TTC549 (cell line): ENCODE results near the gene RAPGEF1.

Experiments
- FAIRE-seq: peaks from 2 replicates; lab custom pipeline; 2012; peaks lifted over from hg19 to GRCh38; lab: Jason Lieb, UNC

The RAPGEF1 gene

GRCh38 chr9:131605770-131606590, 133.9 kb downstream of the RAPGEF1 start:
- FAIRE-seq: no peak

- FAIRE-seq: no peak
These were observed 136.0 kb downstream of the RAPGEF1 start for GRCh38 chr9:131603711-131604439.

GRCh38 chr9:131603199-131603598, 136.7 kb downstream of the RAPGEF1 start:
- no peak for FAIRE-seq

GRCh38 chr9:131601683-131602181, 138.1 kb downstream of the RAPGEF1 start:
- no peak for FAIRE-seq

GRCh38 chr9:131598121-131598520, 141.8 kb downstream of the RAPGEF1 start:
- FAIRE-seq: no peak

GRCh38 chr9:131597246-131597645, 142.6 kb downstream of the RAPGEF1 start:
- FAIRE-seq: no peak

- no peak for FAIRE-seq
These were observed 143.5 kb downstream of the RAPGEF1 start for GRCh38 chr9:131596430-131596743.

- no peak for FAIRE-seq
These were observed 144.0 kb downstream of the RAPGEF1 start for GRCh38 chr9:131595696-131596429.

- FAIRE-seq: no peak
These were observed 144.8 kb downstream of the RAPGEF1 start for GRCh38 chr9:131594906-131595665.

GRCh38 chr9:131593936-131594665, 145.8 kb downstream of the RAPGEF1 start:
- no peak for FAIRE-seq

GRCh38 chr9:131593091-131593820, 146.6 kb downstream of the RAPGEF1 start:
- no peak for FAIRE-seq

GRCh38 chr9:131591845-131592208, 148.0 kb downstream of the RAPGEF1 start:
- no peak for FAIRE-seq

- no peak for FAIRE-seq
These were observed 148.7 kb downstream of the RAPGEF1 start for GRCh38 chr9:131590907-131591844.

GRCh38 chr9:131590449-131590848, 149.4 kb downstream of the RAPGEF1 start:
- FAIRE-seq: no peak

GRCh38 chr9:131589993-131590392, 149.9 kb downstream of the RAPGEF1 start:
- FAIRE-seq: no peak

- FAIRE-seq: no peak
These were observed 150.7 kb downstream of the RAPGEF1 start for GRCh38 chr9:131589124-131589711.

GRCh38 chr9:131588396-131588795, 151.5 kb downstream of the RAPGEF1 start:
- FAIRE-seq: no peak

GRCh38 chr9:131587906-131588305, 152.0 kb downstream of the RAPGEF1 start:
- no peak for FAIRE-seq

- no peak for FAIRE-seq
These were observed 152.5 kb downstream of the RAPGEF1 start for GRCh38 chr9:131587331-131587730.
